Activated T-helper 2 cell treated with anti-CD3 and anti-CD28 coated beads, Interferon-gamma antibody, Interleukin-2, Interleukin-4, amounts not matched to agents 10 μg/mL and 5 μg/mL and 100 μg/mL, durations not matched to agents 14 hours and 24 hours and 36 hours (primary cell): ENCODE data around the gene CALM3. TPM values are rescaled to one million over a fixed set of nuclear protein-coding genes. Genes with fewer than 3 reads are reported as not detected.

ENCODE experiments used
- DNase-seq: peaks from one replicate; pipeline ENCODE4 v3.0.0; 2021; ENCODE audit warnings: low spot score
- H3K27ac Mint-ChIP-seq: one replicate; pipeline ENCODE4 v1.8.0; 2021; ENCODE audit warnings: mixed read lengths
- H3K27me3 Mint-ChIP-seq: one replicate; pipeline ENCODE4 v1.8.0; 2021; ENCODE audit warnings: low read depth, mixed read lengths
- H3K36me3 Mint-ChIP-seq: one replicate; pipeline ENCODE4 v1.8.0; 2021; ENCODE audit warnings: low read depth, mixed read lengths
- H3K4me1 Mint-ChIP-seq: one replicate; pipeline ENCODE4 v1.8.0; 2021; ENCODE audit warnings: low read depth, mixed read lengths
- H3K4me3 Mint-ChIP-seq: one replicate; pipeline ENCODE4 v1.8.0; 2021; ENCODE audit warnings: low read depth, mild to moderate bottlenecking, moderate library complexity, mixed read lengths
- H3K9me3 Mint-ChIP-seq: one replicate; pipeline ENCODE4 v1.8.0; 2021; ENCODE audit warnings: mixed read lengths
- intact Hi-C: fragments of 100-400 bp; cut with micrococcal nuclease; formaldehyde crosslinking; loops from one replicate; pipeline ENCODE4 v1.15.1; 2023
- total RNA-seq: library from RNA; stranded (reverse); gene quantifications from 2 replicates; pipeline ENCODE4 v1.2.3, GENCODE V29; 2022

The CALM3 gene
- total RNA-seq, 1 donor from 2014 or later = 553 TPM

DNA sequence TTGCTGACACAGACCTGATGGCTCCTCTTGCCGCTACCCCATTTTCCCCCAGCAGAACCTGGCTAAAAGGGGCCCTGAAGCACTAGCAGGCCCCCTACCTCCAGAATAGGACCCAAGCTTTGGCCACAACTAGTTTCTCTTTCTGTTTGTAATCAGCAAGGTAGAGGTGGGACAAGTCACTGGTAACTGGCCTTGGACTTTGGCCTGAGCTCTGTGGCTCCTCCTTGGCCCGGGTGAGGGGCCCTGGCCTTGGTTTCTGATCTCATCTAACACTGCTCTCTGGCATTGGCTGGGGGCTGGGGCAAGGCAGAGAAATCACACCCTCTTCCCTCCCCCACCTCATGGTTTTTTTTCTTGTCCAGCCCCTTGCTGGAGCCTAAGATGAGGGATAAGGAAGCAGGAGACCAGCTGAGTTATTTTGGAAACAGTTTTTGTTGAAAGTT, 2.1 kb downstream of the CALM3 start:
- intact Hi-C loops = loop anchor here (1.0 to 5.0 kb wide), 4 partner anchors 8 to 184 kb away; partner anchors contain the start of genes PRKD2 and SLC1A5
- Mint-ChIP-seq H3K4me3 (peak overlapping the region; percentile 93), H3K9me3 (peaks cover 10% of the 10 kb centered on the region), H3K27ac (peak overlapping the region; percentile 100), H3K36me3 (peaks cover 69% of the 10 kb centered on the region), H3K4me1 (peaks cover 22% of the 10 kb centered on the region), H3K27me3 (peaks cover 3% of the 10 kb centered on the region)
- DNase-seq = no peak

DNA sequence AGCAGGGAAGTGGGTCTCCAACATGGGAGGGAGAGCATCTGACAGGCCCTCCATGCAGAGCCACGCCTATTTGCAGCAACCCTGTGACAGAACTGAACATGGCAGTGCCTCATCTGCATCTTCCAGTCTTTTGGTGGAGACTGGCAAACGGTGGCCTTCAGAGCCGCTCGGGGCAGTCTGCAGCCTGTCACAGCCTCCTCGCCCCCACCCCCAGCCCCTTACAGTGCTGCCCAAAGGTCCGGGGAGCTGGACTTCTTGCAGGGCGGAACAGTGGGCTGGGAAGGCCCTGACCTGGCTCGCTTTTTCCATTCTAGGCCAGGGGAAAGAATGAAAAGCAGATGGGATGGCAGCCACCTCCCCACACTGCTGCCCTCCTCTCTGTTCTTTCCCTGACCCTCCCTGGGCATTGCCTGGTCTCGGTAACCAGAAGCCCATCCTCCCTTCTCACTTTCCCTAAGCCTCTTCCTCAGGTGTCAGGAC, 2.7 kb downstream of the CALM3 start:
- peaks cover 4% of the 10 kb centered on the region for H3K9me3 Mint-ChIP-seq
- intact Hi-C loops = loop anchor here (1.0 to 5.0 kb wide), 4 partner anchors 8 to 184 kb away; partner anchors contain the start of genes PRKD2 and SLC1A5
- H3K4me1 Mint-ChIP-seq = peaks cover 22% of the 10 kb centered on the region
- peak overlapping the region; percentile 100 for H3K27ac Mint-ChIP-seq
- H3K27me3 Mint-ChIP-seq = no peaks in the 10 kb centered on the region
- no peak for DNase-seq
- peaks cover 68% of the 10 kb centered on the region for H3K36me3 Mint-ChIP-seq
- peak overlapping the region; percentile 93 for H3K4me3 Mint-ChIP-seq

DNA sequence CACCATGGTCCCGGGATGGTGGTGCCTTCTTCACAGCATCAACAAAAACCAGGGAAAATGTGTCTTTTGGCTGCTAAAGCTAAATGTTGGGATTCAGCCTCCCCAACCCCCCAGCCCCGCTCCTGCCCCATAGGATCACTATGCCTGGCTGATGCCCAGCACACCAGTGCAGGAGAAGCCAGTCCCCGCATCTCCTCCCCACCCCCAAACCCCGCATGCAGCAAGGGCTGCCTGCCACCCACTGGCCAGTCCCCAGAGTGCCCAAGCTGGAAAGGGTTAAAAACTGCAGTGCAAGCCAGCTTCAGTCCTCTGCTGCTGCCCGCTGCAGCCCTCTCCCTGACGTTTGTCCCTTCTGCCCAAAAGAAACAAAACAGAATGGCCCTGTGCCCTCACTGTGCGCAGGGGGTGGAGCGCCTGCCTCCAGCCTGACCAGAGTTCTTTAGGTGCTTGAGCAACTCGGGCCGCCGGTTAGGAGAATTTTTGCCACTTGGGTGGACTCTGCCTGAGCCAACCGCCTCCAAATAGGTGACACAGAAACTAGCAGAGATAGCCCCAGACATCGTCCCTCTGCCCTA, 3.7 kb downstream of the CALM3 start:
- Mint-ChIP-seq H3K4me3 (no peak overlapping the region), H3K9me3 (no peaks in the 10 kb centered on the region), H3K4me1 (peaks cover 25% of the 10 kb centered on the region), H3K36me3 (peaks cover 75% of the 10 kb centered on the region), H3K27me3 (no peaks in the 10 kb centered on the region), H3K27ac (no peak overlapping the region)
- no peak for DNase-seq
- intact Hi-C loops = loop anchor here (5.0 kb wide), 1 partner anchor 182 kb away; the partner anchor contains the start of gene SLC1A5

DNA sequence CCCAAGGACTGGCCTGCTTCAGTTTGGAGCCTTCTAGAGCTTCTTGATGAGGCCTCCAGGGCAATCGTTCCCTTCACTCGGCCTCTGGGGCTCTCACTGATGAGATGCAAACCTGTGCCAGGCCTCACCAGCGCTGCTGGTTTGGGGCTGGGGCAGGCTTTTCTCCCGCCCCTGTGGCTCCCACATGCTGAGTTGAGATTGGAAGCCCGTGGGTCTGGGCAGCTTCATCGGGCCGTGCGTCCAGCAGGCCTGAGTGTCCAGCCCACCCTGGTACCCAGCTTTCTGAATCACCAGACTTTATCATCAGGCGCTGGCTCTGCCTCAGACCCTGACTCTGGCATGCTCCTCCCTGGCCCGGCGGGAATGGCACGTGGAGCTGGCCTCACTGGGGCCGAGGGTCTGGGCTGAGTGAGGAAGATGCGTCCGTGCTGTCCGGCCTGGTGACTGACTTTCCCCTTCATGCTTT, 4.3 kb downstream of the CALM3 start:
- Mint-ChIP-seq H3K27me3 (no peaks in the 10 kb centered on the region), H3K4me3 (no peak overlapping the region), H3K9me3 (no peaks in the 10 kb centered on the region), H3K4me1 (peaks cover 22% of the 10 kb centered on the region), H3K36me3 (peaks cover 80% of the 10 kb centered on the region), H3K27ac (no peak overlapping the region)
- intact Hi-C loops = no loop called here
- no peak for DNase-seq

DNA sequence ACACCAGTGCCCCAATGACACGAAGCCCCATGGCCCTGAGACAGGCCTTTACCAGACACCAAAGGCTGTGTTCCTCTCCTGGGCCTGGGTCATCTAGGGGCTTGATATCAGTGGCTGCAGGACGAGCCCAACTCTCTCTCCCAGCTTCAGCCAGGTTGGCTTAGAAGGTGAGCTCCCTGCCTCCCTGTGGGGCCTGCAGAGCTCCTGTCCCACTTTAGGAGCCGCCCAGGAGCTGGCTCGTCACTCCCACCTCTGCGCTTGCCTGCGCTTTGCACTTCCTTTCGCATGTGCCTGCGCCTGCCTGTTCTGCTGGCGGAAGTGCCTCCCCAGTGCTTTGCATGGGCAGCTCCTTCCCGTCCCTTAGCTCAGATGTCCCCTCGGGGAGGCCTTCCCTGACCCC, 4.9 kb downstream of the CALM3 start:
- Mint-ChIP-seq H3K27ac (peak overlapping the region; percentile 5), H3K9me3 (no peaks in the 10 kb centered on the region), H3K4me3 (no peak overlapping the region), H3K4me1 (peaks cover 28% of the 10 kb centered on the region), H3K27me3 (no peaks in the 10 kb centered on the region), H3K36me3 (peaks cover 85% of the 10 kb centered on the region)
- DNase-seq = no peak
- intact Hi-C loops = no loop called here

DNA sequence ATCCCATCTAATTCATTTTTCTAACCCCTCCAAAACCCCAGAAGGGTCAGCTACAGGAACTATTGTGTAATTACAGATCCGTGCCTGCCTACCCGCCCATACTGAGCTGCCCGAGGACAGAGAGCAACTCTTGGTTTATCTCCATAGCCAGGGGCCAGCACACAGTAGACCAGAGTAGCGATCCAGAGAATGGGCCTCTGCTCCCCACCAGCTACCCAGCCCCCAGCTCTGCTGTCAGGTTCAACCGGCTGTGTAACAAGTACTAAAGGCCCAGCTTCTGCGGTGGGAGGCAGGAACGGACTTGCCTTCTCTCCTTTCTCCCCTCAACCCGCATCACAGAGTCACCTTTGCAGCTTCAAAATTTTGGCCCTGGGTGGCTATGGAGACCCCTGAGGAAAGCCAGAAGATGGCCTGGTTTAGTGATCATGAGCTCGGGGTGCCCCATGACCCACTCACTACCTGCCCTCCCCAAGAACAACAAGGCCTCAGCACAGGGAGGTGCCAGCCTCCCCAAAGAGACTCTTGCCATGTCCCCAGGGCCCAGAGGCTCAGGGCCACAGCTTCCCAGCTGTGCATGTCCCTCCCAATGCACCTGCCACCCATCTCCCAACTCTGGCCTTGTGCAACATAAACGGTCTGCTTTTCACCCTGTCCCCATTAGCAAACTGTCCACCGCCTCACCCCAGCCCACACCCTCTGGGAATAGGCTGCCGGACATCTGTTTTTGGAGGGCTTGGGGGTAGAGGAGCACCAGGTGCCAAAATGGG, 5.7 kb downstream of the CALM3 start:
- no peaks in the 10 kb centered on the region for H3K27me3 Mint-ChIP-seq
- H3K9me3 Mint-ChIP-seq = no peaks in the 10 kb centered on the region
- no peak for DNase-seq
- H3K4me3 Mint-ChIP-seq = peak overlapping the region; percentile 6
- H3K27ac Mint-ChIP-seq = peak overlapping the region; percentile 22
- peaks cover 37% of the 10 kb centered on the region for H3K4me1 Mint-ChIP-seq
- intact Hi-C loops = no loop called here
- H3K36me3 Mint-ChIP-seq = peaks cover 88% of the 10 kb centered on the region

DNA sequence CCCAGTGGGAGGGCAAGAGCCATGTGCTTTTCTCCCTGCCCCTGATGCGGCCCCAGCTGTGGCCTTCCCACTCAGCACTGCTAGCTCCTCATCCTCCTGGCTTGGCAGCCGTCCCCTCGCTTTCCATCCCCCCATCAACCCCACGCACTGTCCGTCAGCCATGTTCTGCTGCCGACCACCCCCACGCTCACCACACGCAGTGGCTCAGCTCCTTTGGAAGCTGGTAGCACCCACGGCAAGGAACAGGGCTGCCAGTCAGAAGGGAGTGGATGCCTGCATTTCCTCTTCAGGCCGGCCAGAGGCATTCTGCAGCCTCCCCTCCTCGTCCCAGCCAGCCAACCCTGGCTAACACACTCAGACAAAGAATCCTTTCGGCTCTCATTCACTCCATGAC, 6.3 kb downstream of the CALM3 start:
- no peaks in the 10 kb centered on the region for H3K9me3 Mint-ChIP-seq
- no peak overlapping the region for H3K27ac Mint-ChIP-seq
- intact Hi-C loops = no loop called here
- H3K27me3 Mint-ChIP-seq = no peaks in the 10 kb centered on the region
- H3K4me3 Mint-ChIP-seq = no peak overlapping the region
- peaks cover 43% of the 10 kb centered on the region for H3K4me1 Mint-ChIP-seq
- peaks cover 83% of the 10 kb centered on the region for H3K36me3 Mint-ChIP-seq
- DNase-seq = no peak

DNA sequence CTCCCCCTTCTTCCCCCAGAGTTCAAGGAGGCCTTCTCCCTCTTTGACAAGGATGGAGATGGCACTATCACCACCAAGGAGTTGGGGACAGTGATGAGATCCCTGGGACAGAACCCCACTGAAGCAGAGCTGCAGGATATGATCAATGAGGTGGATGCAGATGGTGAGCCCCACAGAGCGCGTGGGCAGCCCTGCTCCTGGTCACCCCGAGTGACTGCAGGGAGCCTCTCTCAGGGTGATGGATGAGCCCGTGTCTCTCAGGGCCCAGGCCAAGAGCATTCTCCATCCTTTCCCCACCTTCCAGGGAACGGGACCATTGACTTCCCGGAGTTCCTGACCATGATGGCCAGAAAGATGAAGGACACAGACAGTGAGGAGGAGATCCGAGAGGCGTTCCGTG, 7.0 kb downstream of the CALM3 start:
- Mint-ChIP-seq H3K27ac (no peak overlapping the region), H3K27me3 (no peaks in the 10 kb centered on the region), H3K9me3 (no peaks in the 10 kb centered on the region), H3K36me3 (peaks cover 81% of the 10 kb centered on the region), H3K4me3 (no peak overlapping the region), H3K4me1 (peaks cover 44% of the 10 kb centered on the region)
- DNase-seq = no peak
- intact Hi-C loops = no loop called here

DNA sequence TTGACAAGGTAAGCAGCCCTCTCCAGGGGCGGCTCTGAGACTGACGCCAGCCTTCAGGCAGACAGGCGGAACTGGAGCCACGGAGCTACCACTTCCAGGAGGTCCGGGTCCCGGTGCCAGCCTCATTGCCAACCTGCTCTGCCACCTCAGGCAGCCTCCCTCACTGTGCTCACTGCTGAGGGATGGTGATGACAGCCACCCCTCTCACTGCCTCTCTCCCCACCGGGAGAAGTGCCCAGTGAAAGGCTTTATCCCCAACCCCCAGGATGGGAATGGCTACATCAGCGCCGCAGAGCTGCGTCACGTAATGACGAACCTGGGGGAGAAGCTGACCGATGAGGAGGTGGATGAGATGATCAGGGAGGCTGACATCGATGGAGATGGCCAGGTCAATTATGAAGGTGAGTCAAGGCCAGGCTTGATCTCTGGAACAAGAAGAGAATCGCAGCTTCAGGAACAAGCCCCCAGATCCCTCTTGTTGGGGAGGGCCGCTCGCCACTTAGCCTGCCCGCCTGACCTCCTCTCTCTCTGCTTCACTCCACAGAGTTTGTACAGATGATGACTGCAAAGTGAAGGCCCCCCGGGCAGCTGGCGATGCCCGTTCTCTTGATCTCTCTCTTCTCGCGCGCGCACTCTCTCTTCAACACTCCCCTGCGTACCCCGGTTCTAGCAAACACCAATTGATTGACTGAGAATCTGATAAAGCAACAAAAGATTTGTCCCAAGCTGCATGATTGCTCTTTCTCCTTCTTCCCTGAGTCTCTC, 7.6 kb downstream of the CALM3 start:
- H3K9me3 Mint-ChIP-seq = no peaks in the 10 kb centered on the region
- peaks cover 39% of the 10 kb centered on the region for H3K4me1 Mint-ChIP-seq
- intact Hi-C loops = no loop called here
- H3K27ac Mint-ChIP-seq = no peak overlapping the region
- H3K36me3 Mint-ChIP-seq = peaks cover 76% of the 10 kb centered on the region
- no peak for DNase-seq
- H3K27me3 Mint-ChIP-seq = no peaks in the 10 kb centered on the region
- H3K4me3 Mint-ChIP-seq = no peak overlapping the region

DNA sequence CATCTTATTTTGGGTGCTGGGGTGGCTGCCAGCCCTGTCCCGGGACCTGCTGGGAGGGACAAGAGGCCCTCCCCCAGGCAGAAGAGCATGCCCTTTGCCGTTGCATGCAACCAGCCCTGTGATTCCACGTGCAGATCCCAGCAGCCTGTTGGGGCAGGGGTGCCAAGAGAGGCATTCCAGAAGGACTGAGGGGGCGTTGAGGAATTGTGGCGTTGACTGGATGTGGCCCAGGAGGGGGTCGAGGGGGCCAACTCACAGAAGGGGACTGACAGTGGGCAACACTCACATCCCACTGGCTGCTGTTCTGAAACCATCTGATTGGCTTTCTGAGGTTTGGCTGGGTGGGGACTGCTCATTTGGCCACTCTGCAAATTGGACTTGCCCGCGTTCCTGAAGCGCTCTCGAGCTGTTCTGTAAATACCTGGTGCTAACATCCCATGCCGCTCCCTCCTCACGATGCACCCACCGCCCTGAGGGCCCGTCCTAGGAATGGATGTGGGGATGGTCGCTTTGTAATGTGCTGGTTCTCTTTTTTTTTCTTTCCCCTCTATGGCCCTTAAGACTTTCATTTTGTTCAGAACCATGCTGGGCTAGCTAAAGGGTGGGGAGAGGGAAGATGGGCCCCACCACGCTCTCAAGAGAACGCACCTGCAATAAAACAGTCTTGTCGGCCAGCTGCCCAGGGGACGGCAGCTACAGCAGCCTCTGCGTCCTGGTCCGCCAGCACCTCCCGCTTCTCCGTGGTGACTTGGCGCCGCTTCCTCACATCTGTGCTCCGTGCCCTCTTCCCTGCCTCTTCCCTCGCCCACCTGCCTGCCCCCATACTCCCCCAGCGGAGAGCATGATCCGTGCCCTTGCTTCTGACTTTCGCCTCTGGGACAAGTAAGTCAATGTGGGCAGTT, 8.6 kb downstream of the CALM3 start:
- Mint-ChIP-seq H3K27me3 (no peaks in the 10 kb centered on the region), H3K4me1 (peaks cover 43% of the 10 kb centered on the region), H3K27ac (no peak overlapping the region), H3K9me3 (no peaks in the 10 kb centered on the region), H3K36me3 (peaks cover 75% of the 10 kb centered on the region), H3K4me3 (no peak overlapping the region)
- DNase-seq = no peak
- intact Hi-C loops = no loop called here

DNA sequence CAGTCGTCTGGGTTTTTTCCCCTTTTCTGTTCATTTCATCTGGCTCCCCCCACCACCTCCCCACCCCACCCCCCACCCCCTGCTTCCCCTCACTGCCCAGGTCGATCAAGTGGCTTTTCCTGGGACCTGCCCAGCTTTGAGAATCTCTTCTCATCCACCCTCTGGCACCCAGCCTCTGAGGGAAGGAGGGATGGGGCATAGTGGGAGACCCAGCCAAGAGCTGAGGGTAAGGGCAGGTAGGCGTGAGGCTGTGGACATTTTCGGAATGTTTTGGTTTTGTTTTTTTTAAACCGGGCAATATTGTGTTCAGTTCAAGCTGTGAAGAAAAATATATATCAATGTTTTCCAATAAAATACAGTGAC, 9.3 kb downstream of the CALM3 start:
- H3K27ac Mint-ChIP-seq = no peak overlapping the region
- intact Hi-C loops = no loop called here
- H3K27me3 Mint-ChIP-seq = no peaks in the 10 kb centered on the region
- peaks cover 43% of the 10 kb centered on the region for H3K4me1 Mint-ChIP-seq
- H3K4me3 Mint-ChIP-seq = no peak overlapping the region
- H3K9me3 Mint-ChIP-seq = no peaks in the 10 kb centered on the region
- peaks cover 69% of the 10 kb centered on the region for H3K36me3 Mint-ChIP-seq
- no peak for DNase-seq
